ENCODE data around the gene SGTB. TPM values are rescaled to one million over a fixed set of nuclear protein-coding genes. Genes with fewer than 3 reads are reported as not detected.

The SGTB gene
- total and polyA plus RNA-seq, 2 of the 8 experiments (the other 6 are each of a cell fraction or from before 2014, with no cell fraction given), result 2.2 to 18.7 TPM

DNA sequence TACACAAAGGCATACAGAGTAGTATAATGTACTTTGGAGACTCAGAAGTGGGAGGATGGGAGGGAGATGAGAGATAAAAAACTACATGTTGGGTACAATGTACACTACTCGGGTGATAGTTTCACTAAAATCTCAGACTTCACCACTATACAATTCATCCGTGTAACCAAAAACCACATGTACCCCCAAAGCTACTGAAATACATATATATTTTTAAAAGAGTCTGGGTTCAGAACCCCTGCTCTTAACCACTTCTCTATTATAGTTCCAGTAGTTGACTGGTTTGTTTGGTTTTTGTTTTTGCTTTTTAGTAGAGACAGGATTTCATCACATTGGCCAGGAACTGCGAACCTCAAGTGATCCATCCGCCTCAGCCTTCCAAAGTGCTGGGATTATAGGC, 22.6 kb downstream of the SGTB start:
- H3K79me1 ChIP-seq (ENCODE audit: low read depth, low read length), result no peaks in the 10 kb centered on the region
- no peak overlapping the region for H2BK12ac ChIP-seq (ENCODE audit: low read depth, low read length)
- no peak overlapping the region for H2AFZ ChIP-seq (ENCODE audit: low read length)
- no peaks in the 10 kb centered on the region for H3K27me3 ChIP-seq (replicated peaks in 1 of 4; ENCODE audit: control insufficient read depth in 3 of 4, extremely low read depth in 1 of 4, insufficient read depth in 3 of 4, low read length in 3 of 4)
- H3K14ac ChIP-seq (ENCODE audit: insufficient read length), result no peak overlapping the region
- H3K36me3 ChIP-seq (ENCODE audit: control insufficient read depth in 2 of 4, insufficient read depth in 4 of 4, low read length in 3 of 4), result peaks cover 0 to 7% (median 1%) of the 10 kb centered on the region in 4 experiments; a peak in 2 of 8 replicates
- CTCF ChIA-PET (ENCODE audit: partially characterized antibody), result no interaction called here
- FAIRE-seq (no peak), DNase-seq (ENCODE audit: low read depth in 1 of 2, low spot score in 2 of 2) (no peak)
- no peak overlapping the region for H4K5ac ChIP-seq (ENCODE audit: insufficient read length, low read depth, low read length)
- H3K4me3 ChIP-seq (ENCODE audit: extremely low read depth in 1 of 4, insufficient read depth in 2 of 4, low read depth in 3 of 4, low read length in 4 of 4), result no peak overlapping the region
- TF ChIP-seq YY1 (IDR thresholded peaks at IDR 0.05; ENCODE audit: low read depth, low read length), result no peak
- TF ChIP-seq JUND (IDR thresholded peaks at IDR 0.05; ENCODE audit: low read length), result no peak
- TF ChIP-seq CBX5 (IDR thresholded peaks at IDR 0.05; ENCODE audit: low read depth, low read length), result no peak
- TF ChIP-seq GABPA (IDR thresholded peaks at IDR 0.05; ENCODE audit: borderline replicate concordance, insufficient read depth, low read length), result no peak
- no peak for TF ChIP-seq GTF2F1 (IDR thresholded peaks at IDR 0.05; ENCODE audit: borderline replicate concordance, low read depth, low read length)
- no peak for TF ChIP-seq RBBP5 (IDR thresholded peaks at IDR 0.05; ENCODE audit: borderline replicate concordance, low read depth, low read length)
- TF ChIP-seq POLR2A (IDR thresholded peaks at IDR 0.05; ENCODE audit: control extremely low read depth in 1 of 2, low read depth in 2 of 2, low read length in 2 of 2), result no peak
- TF ChIP-seq POLR2AphosphoS5 (IDR thresholded peaks at IDR 0.05; ENCODE audit: low read depth, low read length), result no peak
- TF ChIP-seq SP4 (IDR thresholded peaks at IDR 0.05; ENCODE audit: low read length), result no peak
- no peak for TF ChIP-seq KDM4A (IDR thresholded peaks at IDR 0.05; ENCODE audit: low read depth, low read length, severe bottlenecking)
- no peak overlapping the region for H3K4me2 ChIP-seq (ENCODE audit: insufficient read depth in 1 of 2, low read depth in 2 of 2, low read length in 2 of 2)
- no peaks in the 10 kb centered on the region for H3K23me2 ChIP-seq (ENCODE audit: low read depth, low read length)
- H3K4ac ChIP-seq (replicated peaks; ENCODE audit: insufficient read length, low read depth, low read length), result no peak overlapping the region
- no peak overlapping the region for H3K18ac ChIP-seq (ENCODE audit: extremely low read depth, low read length)
- no peak overlapping the region for H4K8ac ChIP-seq (ENCODE audit: extremely low read depth, insufficient read depth, low read length)
- H3K9ac ChIP-seq (replicated peaks in 1 of 4; ENCODE audit: extremely low read depth in 1 of 4, low read depth in 3 of 4, low read length in 3 of 4), result no peak overlapping the region
- H4K91ac ChIP-seq (replicated peaks; ENCODE audit: insufficient read length, low read length), result no peak overlapping the region
- H2BK120ac ChIP-seq (replicated peaks; ENCODE audit: low read depth, low read length), result no peak overlapping the region
- H3K27ac ChIP-seq (ENCODE audit: low read depth, low read length), result no peak overlapping the region
- H4K20me1 ChIP-seq (replicated peaks in 1 of 2; ENCODE audit: control insufficient read depth in 1 of 2, insufficient read depth in 2 of 2, low read length in 2 of 2), result no peaks in the 10 kb centered on the region
- H2BK5ac ChIP-seq (ENCODE audit: low read depth, low read length), result no peak overlapping the region
- no peak overlapping the region for H2AK5ac ChIP-seq (ENCODE audit: low read depth, low read length)
- H3K23ac ChIP-seq (ENCODE audit: insufficient read length), result no peak overlapping the region
- H3K56ac ChIP-seq (replicated peaks; ENCODE audit: insufficient read length, low read depth, low read length), result no peak overlapping the region
- no peaks in the 10 kb centered on the region for H3K9me3 ChIP-seq (ENCODE audit: insufficient read depth in 2 of 2, low read depth in 1 of 2, low read length in 1 of 2)
- 97% methylated on average over 4 of the region's 4 CpGs; no CpG with 5 or more reads in 1 of the 2 experiments for WGBS, 2 experiments (ENCODE audit: extremely low coverage in 1 of 2, insufficient coverage in 1 of 2, insufficient read length in 1 of 2, insufficient replicate concordance in 2 of 2, low coverage in 1 of 2, low lambda C conversion rate in 2 of 2, missing lambda C conversion rate in 1 of 2)
- H2BK15ac ChIP-seq (ENCODE audit: low read length), result no peak overlapping the region
- peaks cover 0 to 7% (median 2%) of the 10 kb centered on the region in 4 experiments; a peak in 2 of 7 replicates for H3K4me1 ChIP-seq (replicated peaks in 1 of 4; ENCODE audit: control insufficient read depth in 3 of 4, insufficient read depth in 4 of 4, low read length in 3 of 4)
- H3K79me2 ChIP-seq (ENCODE audit: control insufficient read depth in 1 of 2, insufficient read depth in 2 of 2, low read length in 2 of 2), result no peaks in the 10 kb centered on the region
- POLR2A ChIA-PET (ENCODE audit: partially characterized antibody), result no interaction called here
- no peak overlapping the region for H2BK20ac ChIP-seq (ENCODE audit: low read length)
